ENCODE results near the gene INTS1.

Gene INTS1, protein sequence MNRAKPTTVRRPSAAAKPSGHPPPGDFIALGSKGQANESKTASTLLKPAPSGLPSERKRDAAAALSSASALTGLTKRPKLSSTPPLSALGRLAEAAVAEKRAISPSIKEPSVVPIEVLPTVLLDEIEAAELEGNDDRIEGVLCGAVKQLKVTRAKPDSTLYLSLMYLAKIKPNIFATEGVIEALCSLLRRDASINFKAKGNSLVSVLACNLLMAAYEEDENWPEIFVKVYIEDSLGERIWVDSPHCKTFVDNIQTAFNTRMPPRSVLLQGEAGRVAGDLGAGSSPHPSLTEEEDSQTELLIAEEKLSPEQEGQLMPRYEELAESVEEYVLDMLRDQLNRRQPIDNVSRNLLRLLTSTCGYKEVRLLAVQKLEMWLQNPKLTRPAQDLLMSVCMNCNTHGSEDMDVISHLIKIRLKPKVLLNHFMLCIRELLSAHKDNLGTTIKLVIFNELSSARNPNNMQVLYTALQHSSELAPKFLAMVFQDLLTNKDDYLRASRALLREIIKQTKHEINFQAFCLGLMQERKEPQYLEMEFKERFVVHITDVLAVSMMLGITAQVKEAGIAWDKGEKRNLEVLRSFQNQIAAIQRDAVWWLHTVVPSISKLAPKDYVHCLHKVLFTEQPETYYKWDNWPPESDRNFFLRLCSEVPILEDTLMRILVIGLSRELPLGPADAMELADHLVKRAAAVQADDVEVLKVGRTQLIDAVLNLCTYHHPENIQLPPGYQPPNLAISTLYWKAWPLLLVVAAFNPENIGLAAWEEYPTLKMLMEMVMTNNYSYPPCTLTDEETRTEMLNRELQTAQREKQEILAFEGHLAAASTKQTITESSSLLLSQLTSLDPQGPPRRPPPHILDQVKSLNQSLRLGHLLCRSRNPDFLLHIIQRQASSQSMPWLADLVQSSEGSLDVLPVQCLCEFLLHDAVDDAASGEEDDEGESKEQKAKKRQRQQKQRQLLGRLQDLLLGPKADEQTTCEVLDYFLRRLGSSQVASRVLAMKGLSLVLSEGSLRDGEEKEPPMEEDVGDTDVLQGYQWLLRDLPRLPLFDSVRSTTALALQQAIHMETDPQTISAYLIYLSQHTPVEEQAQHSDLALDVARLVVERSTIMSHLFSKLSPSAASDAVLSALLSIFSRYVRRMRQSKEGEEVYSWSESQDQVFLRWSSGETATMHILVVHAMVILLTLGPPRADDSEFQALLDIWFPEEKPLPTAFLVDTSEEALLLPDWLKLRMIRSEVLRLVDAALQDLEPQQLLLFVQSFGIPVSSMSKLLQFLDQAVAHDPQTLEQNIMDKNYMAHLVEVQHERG (N-terminal part only)

GRCh38 chr7:1503816-1504775 lies at the start of gene INTS1:
Gene INTS1 (minus strand): TSS chr7:1504389. CDS start chr7:1503960, 429 bp downstream.
- H3K27ac ChIP-seq = peak within 1 kb of the TSS; percentile 81
- TF ChIP-seq ZFX (IDR thresholded peaks at IDR 0.05) (peak; percentile 70; the same call in 1 of the 2 replicates), CTCF (conservative IDR thresholded peaks at IDR 0.05) (peak; percentile 98)

DNA sequence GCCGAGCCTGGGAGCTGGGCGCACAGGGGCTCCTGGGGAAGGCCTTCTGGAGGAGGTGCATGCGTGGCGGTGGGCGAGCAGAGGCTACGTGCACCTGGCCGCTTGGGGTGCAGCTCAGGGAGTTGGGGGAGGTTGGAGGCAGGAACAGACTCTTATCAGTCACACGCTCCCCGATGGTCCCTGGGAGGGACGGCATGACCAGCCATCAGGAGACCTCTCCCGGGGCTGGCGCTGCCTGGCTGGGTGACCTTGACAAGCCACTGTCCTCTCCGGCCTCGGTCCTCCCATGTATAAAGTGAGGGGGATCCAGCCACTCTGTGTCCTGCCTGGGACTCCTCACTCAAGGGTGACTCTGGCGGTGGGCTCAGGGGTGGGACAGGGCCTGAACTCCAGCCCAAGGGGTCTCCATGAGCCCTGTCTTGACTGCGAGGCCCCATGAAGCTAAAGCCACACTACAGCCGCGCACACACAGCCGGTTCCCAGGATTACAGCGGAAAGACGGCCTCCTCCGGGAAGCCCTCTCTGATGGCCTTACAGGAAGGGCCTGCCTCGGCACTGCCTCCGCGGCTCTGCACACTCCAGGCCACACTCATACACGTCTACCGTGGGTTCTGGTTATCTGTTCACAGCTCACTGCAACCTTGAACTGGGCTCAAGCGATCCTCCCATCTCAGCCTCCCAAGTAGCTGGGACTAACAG lies 49.5 kb upstream of the INTS1 start:
- H3K27ac ChIP-seq = no peak overlapping the region
- TF ChIP-seq CTCF (conservative IDR thresholded peaks at IDR 0.05) (no peak), ZFX (IDR thresholded peaks at IDR 0.05) (no peak)

- TF ChIP-seq CTCF (conservative IDR thresholded peaks at IDR 0.05) = no peak
- no peak for TF ChIP-seq ZFX (IDR thresholded peaks at IDR 0.05)
- H3K27ac ChIP-seq = no peak overlapping the region
Measured at GRCh38 chr7:1552200-1552599, 48.0 kb upstream of the INTS1 start.

- H3K27ac ChIP-seq = no peak overlapping the region
- TF ChIP-seq CTCF (conservative IDR thresholded peaks at IDR 0.05) (no peak), ZFX (IDR thresholded peaks at IDR 0.05) (no peak)
Measured at GRCh38 chr7:1550846-1551155, 46.6 kb upstream of the INTS1 start.

DNA sequence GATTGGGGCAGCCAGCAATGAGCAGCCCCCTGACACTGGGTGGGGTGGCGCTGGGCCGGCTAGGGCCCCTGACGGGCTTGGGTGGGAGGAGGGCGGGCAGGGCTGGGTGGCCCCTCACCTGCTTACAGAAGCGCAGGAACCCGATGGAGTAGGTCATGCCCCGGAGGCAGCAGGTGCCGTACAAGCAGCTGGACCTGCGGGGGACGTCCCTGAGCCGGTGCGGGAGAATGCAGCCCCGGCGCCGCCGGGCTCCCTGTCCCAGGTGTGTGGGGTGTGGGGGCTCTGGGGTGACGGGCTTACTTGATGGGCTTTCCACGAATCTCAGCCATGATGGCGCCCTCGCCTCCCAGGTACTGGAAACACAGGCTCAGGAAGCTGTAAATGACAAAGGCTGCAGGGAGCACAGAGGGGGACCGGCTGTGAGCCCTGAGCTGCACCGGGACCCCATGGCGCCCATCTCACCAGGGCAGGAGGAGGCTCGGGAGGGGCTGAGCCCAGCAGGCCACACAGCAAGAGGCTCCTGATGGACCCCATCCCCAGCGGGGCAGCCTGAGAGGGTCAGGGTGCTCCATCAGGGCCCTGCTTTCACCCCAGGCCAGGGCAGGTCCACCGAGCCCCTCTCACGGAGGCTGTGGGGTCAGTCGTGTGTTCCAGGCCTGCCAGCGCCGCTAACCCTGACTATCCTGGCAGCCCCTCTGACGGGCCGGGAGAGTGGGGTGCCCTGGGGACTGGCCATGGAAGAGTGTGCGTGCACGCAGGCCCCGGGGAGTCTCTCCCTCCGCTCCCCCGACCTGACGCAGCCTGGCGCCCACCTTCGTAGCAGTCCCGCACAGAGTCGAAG lies 46.0 kb upstream of the INTS1 start:
- TF ChIP-seq ZFX (IDR thresholded peaks at IDR 0.05) (no peak), CTCF (conservative IDR thresholded peaks at IDR 0.05) (no peak)
- no peak overlapping the region for H3K27ac ChIP-seq

Data from C4-2B (cell line).